ENCODE data around the gene SKA2.
"Not testable (repeated sequence)": the region's sequence is repeated elsewhere in the genome, so short reads cannot be mapped to it uniquely, and the experiment has no call there.

Gene SKA2

DNA sequence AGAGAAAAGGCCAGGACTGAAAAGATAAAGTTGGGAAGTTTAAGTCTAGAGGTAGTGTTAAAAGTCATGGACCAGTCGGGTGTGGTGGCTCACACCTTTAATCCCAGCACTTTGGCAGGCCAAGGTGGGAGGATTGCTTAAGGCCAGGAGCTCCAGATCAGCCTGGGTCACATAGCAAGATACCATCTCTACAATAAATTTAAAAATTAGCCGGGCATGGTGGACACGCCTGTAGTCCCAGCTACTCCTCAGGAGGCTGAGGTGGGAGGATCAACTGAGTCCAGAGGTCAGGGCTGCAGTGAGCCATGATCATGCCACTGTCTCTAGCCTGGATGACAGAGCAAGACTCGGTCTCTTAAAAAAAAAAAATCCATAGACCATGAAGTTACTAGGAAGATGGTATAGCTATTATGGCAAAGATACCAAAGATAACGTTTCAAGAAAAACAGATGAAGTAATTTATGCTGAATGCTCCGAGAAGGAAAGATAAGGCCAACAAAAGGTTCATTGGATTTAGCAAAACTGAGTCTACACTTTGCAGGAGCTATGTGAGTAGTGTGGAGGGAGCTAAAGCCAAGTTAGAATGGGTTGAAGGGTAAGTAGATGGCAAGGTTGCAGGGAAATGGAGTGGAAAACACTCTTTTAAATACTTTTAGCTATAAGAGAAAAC, 60.0 kb downstream of the SKA2 start:
- DNase-seq: no peak

DNA sequence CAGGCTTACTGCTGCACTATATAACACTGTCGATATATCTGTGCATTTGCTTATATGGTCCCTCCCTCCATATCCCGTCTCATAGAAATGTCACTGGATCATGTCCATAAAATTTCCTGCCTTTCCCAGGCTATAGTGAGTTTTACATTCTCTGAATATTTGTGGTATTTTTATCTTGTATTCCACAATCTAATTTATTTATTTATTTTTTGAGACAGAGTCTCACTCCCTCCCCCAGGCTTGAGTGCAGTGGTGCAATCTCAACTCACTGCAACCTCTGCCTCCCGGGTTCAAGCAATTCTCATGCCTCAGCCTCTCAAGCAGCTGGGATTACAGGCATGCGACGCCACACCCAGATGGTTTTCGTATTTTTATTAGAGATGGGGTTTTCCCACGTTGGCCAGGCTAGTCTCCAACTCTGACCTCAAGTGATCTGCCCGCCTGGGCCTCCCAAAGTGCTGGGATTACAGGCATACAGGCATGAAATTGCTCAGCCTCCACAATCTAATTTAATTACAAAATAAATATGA, 61.2 kb downstream of the SKA2 start:
- DNase-seq: no peak

DNA sequence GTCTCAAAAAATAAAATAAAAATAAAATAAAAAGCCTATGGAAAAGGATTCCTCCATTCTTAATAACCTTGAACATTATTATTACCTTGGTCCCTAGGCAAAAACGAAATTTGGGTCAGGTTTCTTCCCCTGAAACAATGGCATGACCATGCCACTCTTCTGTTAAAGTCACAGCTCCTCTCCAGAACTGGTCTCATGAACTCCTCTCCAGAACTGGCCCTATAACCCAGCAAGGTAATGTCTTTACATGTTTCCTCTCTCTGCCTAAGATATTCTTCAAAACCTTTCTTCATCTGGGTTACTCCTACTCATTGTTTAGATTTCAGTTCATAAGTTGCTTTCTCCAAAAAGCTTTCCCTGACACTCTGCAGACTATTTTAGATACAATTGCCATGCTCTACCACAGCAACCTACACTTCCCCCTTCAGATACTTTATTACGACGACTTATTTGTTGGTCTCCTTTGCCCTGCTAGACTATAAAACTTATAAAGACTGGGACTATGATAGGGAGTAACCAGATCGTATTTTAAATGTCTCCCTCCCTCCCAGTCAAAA, 61.8 kb downstream of the SKA2 start:
- DNase-seq: no peak

DNA sequence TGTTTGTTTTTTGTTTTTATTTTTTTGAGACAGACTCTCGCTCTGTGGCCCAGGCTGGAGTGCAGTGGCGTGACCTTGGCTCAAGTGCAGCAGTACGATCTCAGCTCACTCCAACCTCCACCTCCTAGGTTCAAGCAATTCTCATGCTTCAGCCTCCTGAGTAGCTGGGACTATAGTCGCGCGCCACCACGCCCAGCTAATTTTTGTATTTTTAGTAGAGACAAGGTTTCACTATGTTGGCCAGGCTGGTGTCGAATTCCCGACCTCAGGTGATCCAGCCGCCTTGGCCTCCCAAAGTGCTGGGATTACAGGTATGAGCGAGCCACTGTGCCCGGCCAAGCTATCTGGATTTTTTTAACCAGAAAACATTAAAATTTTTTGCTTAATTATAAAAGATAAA, 64.4 kb downstream of the SKA2 start:
- DNase-seq: not testable (repeated sequence)

DNA sequence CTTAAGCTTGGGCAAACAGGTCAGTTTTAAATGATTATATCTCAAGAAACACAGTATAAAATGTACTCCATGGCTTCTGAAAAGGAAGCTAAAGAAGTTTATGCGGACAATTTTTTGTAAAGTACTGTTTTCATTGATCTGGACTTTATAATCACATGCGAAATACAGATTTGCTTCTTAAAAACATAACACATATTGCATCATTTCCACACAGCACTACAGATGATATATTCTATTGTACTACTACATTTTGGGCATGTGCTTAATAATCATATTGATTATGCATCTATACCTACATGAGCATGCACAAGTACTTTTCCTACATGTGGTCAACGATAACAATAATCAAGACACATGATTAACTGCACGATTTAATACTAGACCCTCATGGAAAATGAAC, 70.8 kb downstream of the SKA2 start:
- no peak for DNase-seq

DNA sequence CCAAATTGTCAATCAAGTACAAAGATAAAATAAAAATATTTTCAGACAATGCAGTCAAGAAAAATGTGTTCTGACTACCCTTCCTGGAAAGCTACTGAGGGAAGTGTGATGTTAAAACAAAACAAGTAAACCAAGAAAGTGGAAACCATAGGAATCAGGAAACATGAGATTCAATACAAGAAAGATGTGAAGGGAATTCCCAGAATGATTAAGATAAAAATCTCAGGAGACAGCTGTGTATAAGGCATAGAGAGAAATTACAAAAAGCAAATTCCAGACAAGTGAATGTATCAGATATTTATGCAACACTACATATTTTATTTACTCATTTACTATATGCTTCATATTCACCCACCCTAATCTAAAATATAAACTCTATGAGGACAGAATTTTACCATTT, 80.5 kb downstream of the SKA2 start:
- DNase-seq: no peak

DNA sequence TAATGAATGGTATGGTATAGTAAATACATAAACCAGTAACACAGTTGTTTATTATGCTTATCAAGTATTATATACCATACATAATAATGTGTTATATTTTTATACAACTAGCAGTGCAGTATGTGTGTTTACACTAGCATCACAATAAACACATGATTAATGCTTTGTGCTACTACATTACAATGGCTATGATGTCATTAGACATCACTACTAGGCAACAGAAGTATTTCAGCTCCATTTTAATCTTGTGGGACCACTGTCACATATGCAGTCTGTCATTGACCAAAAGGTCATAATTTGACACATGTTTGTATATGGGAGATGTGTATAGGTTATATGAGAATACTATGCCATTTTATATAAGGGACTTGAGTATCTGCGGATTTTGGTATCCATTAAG, 81.0 kb downstream of the SKA2 start:
- DNase-seq: no peak

DNA sequence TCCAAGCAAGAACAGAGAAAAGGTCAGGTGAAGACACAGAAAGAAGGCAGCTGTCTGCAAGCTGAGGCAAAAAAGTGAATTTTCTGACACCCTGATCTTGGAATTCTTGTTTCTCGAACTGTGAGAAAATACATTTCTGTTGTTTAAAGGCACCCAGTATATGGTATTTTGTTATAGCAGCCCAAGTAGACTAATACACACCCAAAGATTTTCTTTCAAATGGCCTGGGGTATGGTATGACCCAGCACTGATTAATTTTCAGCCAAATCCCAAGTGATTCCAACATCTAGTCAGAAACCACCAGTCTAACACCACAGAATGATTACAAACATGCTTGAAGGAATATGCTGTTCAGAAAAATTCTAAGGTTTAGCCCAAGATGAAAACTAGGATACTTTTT, 85.1 kb downstream of the SKA2 start:
- DNase-seq: no peak

DNA sequence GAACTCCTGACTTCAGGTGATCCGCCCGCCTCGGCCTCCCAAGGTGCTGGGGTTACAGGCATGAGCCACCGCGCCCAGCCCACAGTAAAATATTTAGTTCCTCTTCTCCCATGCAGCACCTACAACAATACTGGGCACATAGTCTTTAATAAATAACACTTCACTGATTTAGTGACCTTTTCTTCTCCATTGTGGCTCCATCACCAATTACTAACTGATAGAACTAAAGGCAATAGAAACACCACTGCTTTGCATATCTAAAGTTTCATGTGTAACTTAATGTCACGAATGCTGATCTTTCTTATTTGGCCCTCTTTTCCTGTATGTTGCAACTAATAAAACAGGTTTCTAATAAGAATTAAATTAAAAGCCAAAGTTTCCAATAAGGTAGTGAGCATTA, 87.2 kb downstream of the SKA2 start:
- no peak for DNase-seq

DNA sequence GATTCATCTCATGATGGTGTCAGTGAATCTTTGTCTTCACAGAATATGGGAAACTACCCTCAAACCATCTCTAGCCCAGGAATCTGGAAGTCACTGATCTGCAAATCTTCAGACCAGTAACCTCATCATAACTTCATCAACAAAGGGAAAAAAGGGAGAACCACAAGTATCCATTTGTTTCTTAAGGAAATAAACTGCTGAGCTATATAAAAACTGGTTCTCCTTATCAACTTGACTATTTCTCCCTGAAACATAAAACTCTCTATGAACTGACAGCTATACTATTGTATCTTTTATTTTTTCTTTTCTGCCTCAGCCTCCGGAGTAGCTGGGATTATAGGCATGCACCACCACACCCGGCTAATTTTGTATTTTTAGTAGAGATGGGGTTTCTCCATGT, 87.6 kb downstream of the SKA2 start:
- no peak for DNase-seq

DNA sequence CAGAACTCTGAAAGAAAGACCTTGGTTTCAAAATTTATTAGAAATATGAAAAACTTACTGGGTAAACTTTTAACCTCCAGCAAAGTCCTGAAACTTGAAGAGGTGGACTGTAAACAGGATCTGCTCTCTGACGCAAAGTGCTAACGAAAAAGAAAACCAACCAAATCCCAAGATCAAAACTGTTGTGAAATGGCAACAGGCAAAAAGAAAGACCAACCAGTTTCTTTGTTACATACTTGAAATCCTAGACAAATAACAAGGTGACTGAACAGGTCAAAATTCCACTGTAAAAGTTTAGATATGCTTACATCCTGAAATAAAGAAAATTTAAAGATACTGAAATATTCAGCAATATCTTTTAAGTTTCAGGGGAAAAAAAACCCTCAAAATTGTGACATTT, 92.5 kb downstream of the SKA2 start:
- no peak for DNase-seq
